Kidney (tissue), 14 donors: ENCODE results near the gene NOD2. TPM values are rescaled to one million over a fixed set of nuclear protein-coding genes. Genes with fewer than 3 reads are reported as not detected.

ENCODE experiments used
- DNase-seq, 5 donors: peaks; one replicate each; pipeline ENCODE4 v3.0.0-alpha.2; 2013 to 2020
- FAIRE-seq: peaks from 2 replicates; lab custom pipeline; 2012; peaks lifted over from hg19 to GRCh38; lab: Jason Lieb, UNC
- H3K27ac ChIP-seq, 2 donors: one replicate each; pipeline ENCODE4 v1.7.0; 2013; ENCODE audit warnings: low read depth in 2 of 2, low read length in 2 of 2, inconsistent platforms in 1 of 2
- H3K27me3 ChIP-seq: one replicate; pipeline ENCODE4 v1.7.1; 2013; ENCODE audit warnings: low read length, inconsistent platforms; ENCODE audit not compliant: control insufficient read depth, insufficient read depth
- H3K36me3 ChIP-seq, 3 donors: one replicate each; pipeline versions ENCODE4 v1.7.0 to v1.7.1; 2013; ENCODE audit warnings: low read length in 3 of 3, control low read depth in 1 of 3, inconsistent platforms in 1 of 3; ENCODE audit not compliant: insufficient read depth in 3 of 3, control insufficient read depth in 2 of 3
- H3K4me1 ChIP-seq, 3 donors: one replicate each; pipeline versions ENCODE4 v1.7.0 to v1.7.1; 2013; ENCODE audit warnings: low read length in 3 of 3, inconsistent platforms in 1 of 3, low read depth in 1 of 3; ENCODE audit not compliant: control insufficient read depth in 2 of 3, insufficient read depth in 2 of 3
- H3K4me3 ChIP-seq, 3 donors: one replicate each; pipeline versions ENCODE4 v1.7.0 to v1.8.1; 2013; ENCODE audit warnings: low read length in 3 of 3, control low read depth in 1 of 3, inconsistent platforms in 1 of 3
- H3K9ac ChIP-seq, 3 donors: one replicate each; pipeline versions ENCODE4 v1.7.0 to v1.7.1; 2013; ENCODE audit warnings: low read length in 3 of 3, control low read depth in 1 of 3, inconsistent platforms in 1 of 3
- H3K9me3 ChIP-seq, 3 donors: one replicate each; pipeline versions ENCODE4 v1.7.0 to v1.7.1; 2013; ENCODE audit warnings: low read length in 3 of 3, control low read depth in 1 of 3, inconsistent platforms in 1 of 3; ENCODE audit not compliant: control insufficient read depth in 2 of 3, insufficient read depth in 1 of 3
- intact Hi-C: fragments of 100-400 bp; cut with DNase I; formaldehyde crosslinking; loops from one replicate; pipeline ENCODE4 v1.11.1; 2022
- polyA plus RNA-seq: library from polyadenylated mRNA; stranded (reverse); fragments of 350-450 nt; fragmentation: Illumina TruSeq; extraction: RNeasy Lipid Tissue Mini Kit (QIAGEN cat#74804); gene quantifications from one replicate; pipeline ENCODE4 v1.2.3, GENCODE V29; 2014; ENCODE audit warnings: low read depth, low replicate concordance; ENCODE audit not compliant: insufficient read depth
- total RNA-seq: library from RNA; stranded (reverse); fragmentation: NEBNext Ultra II Directional; extraction: Animal tissue kit (Norgen Biotek cat#: 25700); gene quantifications from one replicate; pipeline ENCODE4 v1.2.1, GENCODE V29; 2021
- TF ChIP-seq, protein P1 (sequence below): IDR thresholded peaks from 3 replicates; pipeline ENCODE4 v1.5.1; 2012; ENCODE audit warnings: mild to moderate bottlenecking, moderate library complexity, borderline replicate concordance; ENCODE audit not compliant: insufficient read depth; ENCODE audit errors: extremely low read depth
- donor health status: control.
- donor health status: control.
- donor health status: control.
- donor health status: control.
- donor health status: control.
- donor health status: DM: yes; HTN: yes; CAD: no.
- donor health status: Normal renal cell carcinoma (clear cell type).

Gene NOD2
- total and polyA plus RNA-seq, 2 donors from 2014 or later, result 0.22 to 3.6 TPM

DNA sequence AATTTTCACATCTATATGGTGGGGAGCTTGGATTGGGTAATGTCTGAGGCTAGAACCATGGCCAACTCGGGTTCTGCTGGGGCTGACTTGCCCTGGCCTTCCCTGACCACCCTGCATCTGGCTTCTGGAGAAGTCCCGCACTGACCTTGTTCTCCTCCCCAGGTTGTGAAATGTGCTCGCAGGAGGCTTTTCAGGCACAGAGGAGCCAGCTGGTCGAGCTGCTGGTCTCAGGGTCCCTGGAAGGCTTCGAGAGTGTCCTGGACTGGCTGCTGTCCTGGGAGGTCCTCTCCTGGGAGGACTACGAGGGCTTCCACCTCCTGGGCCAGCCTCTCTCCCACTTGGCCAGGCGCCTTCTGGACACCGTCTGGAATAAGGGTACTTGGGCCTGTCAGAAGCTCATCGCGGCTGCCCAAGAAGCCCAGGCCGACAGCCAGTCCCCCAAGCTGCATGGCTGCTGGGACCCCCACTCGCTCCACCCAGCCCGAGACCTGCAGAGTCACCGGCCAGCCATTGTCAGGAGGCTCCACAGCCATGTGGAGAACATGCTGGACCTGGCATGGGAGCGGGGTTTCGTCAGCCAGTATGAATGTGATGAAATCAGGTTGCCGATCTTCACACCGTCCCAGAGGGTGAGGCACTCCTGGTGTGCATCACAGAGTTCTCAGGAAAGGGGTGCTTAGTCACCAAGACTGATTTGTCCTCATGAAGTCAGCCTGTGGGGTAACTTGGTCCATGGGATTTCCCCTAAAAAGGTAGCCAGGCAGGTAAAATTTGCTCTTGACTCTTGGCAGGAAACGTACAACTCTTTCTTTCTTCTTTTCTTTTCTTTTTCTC is 6.1 kb downstream of the NOD2 start:
- TF ChIP-seq, protein P1, sequence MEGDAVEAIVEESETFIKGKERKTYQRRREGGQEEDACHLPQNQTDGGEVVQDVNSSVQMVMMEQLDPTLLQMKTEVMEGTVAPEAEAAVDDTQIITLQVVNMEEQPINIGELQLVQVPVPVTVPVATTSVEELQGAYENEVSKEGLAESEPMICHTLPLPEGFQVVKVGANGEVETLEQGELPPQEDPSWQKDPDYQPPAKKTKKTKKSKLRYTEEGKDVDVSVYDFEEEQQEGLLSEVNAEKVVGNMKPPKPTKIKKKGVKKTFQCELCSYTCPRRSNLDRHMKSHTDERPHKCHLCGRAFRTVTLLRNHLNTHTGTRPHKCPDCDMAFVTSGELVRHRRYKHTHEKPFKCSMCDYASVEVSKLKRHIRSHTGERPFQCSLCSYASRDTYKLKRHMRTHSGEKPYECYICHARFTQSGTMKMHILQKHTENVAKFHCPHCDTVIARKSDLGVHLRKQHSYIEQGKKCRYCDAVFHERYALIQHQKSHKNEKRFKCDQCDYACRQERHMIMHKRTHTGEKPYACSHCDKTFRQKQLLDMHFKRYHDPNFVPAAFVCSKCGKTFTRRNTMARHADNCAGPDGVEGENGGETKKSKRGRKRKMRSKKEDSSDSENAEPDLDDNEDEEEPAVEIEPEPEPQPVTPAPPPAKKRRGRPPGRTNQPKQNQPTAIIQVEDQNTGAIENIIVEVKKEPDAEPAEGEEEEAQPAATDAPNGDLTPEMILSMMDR, result no peak
- peaks cover 0 to 3% (median 0%) of the 10 kb centered on the region in 3 donors for H3K9me3 ChIP-seq
- DNase-seq (peak in 1 of 5 donors; percentile 74), FAIRE-seq (no peak)
- no peaks in the 10 kb centered on the region for H3K27me3 ChIP-seq
- no peak overlapping the region for H3K9ac ChIP-seq
- H3K27ac ChIP-seq, result no peak overlapping the region
- peaks cover 0 to 5% (median 0%) of the 10 kb centered on the region in 3 donors for H3K4me1 ChIP-seq
- H3K36me3 ChIP-seq, result no peaks in the 10 kb centered on the region
- no peak overlapping the region for H3K4me3 ChIP-seq
- intact Hi-C loops, result no loop called here

DNA sequence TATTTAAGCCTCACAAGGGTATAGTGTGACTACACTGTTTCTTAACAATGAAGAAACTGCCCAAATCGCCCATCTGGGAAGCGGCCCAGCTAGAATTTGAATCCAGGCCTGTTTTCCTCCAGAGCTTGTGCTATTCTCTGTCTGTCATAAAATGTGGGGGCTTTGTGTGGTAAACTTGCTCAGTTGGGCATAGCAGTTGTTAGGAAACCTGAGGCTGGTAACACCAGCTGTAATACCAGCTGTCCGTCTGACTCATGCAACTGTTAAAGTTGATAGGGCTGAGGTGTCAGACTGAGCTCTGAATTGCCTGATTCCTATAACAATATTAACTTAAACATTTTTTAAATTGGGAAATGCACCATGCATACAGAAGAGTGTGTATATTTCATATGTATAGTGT is 9.3 kb downstream of the NOD2 start:
- Histone ChIP-seq H3K4me1 (no peaks in the 10 kb centered on the region), H3K9ac (no peak overlapping the region), H3K9me3 (peaks cover 0 to 11% (median 0%) of the 10 kb centered on the region in 3 donors), H3K27ac (no peak overlapping the region), H3K36me3 (no peaks in the 10 kb centered on the region), H3K27me3 (no peaks in the 10 kb centered on the region), H3K4me3 (no peak overlapping the region)
- intact Hi-C loops, result no loop called here
- peak in 1 of 5 donors; percentile 54 for DNase-seq
- FAIRE-seq, result no peak
- TF ChIP-seq, protein P1, result no peak

DNA sequence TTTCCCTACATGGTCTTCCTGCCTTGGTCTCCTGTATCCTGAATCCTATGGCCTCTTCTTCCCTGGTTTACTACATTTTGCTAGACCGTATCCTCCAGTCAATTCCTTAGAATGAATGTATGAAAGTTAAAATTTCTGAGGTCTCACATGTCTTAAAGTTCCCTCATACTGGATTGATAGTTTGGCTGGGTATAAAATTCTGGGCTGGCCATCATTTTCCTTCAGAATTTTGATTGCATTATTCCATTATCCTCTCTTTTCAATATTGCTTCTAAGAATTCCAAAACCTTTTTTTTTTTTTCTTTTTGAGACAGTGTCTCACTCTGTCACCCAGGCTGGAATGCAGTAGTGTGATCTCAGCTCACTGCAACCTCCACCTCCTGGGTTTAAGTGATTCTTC is 10.8 kb downstream of the NOD2 start:
- TF ChIP-seq, protein P1, result no peak
- DNase-seq (no peak), FAIRE-seq (no peak)
- Histone ChIP-seq H3K4me3 (no peak overlapping the region), H3K36me3 (no peaks in the 10 kb centered on the region), H3K4me1 (no peaks in the 10 kb centered on the region), H3K27ac (no peak overlapping the region), H3K9me3 (peaks cover 0 to 11% (median 0%) of the 10 kb centered on the region in 3 donors), H3K27me3 (no peaks in the 10 kb centered on the region), H3K9ac (no peak overlapping the region)
- intact Hi-C loops, result no loop called here
